K562 (cell line): ENCODE data around the gene CERS4. TPM values are rescaled to one million over a fixed set of nuclear protein-coding genes. Genes with fewer than 3 reads are reported as not detected.

Experiments
- FOXP1 ChIP-seq: sonication (generic); formaldehyde crosslinking; IDR thresholded peaks from 2 replicates; pipeline ENCODE4 v1.8.0; 2022; ENCODE audit warnings: mild to moderate bottlenecking, missing genetic modification reagents
- GTF2A2 ChIP-seq: IDR thresholded peaks from 2 replicates; pipeline ENCODE4 v1.6.1; 2016; ENCODE audit warnings: mild to moderate bottlenecking, missing genetic modification characterization, missing compliant biosample characterization
- HCFC1 ChIP-seq: IDR thresholded peaks from 2 replicates; pipeline ENCODE4 v1.6.1; 2012; ENCODE audit warnings: low read depth, low read length, improper control_type of control experiment
- KAT7 ChIP-seq: sonication (generic); formaldehyde crosslinking; IDR thresholded peaks from 2 replicates; pipeline ENCODE4 v1.8.0; 2022; ENCODE audit warnings: missing genetic modification reagents, mild to moderate bottlenecking, borderline replicate concordance
- NR1H2 ChIP-seq: sonication (generic); formaldehyde crosslinking; IDR thresholded peaks from 2 replicates; pipeline ENCODE4 v1.4.0; 2020; ENCODE audit warnings: mild to moderate bottlenecking, missing genetic modification reagents
- PCBP1 ChIP-seq: fragments of 200-400 bp; formaldehyde crosslinking; IDR thresholded peaks from 2 replicates; pipeline ENCODE4 v1.6.1; 2018; ENCODE audit warnings: mild to moderate bottlenecking, low read depth, low read length; ENCODE audit not compliant: poor library complexity, severe bottlenecking
- RAD21 ChIP-seq, 2 experiments: fragments of 250-450 bp in 1 of 2; fragments of 450-650 bp in 1 of 2; sonication (Bioruptor Pico) in 1 of 2; formaldehyde crosslinking in 1 of 2; IDR thresholded peaks in 1 of 2; conservative IDR thresholded peaks in 1 of 2; 2 replicates each; pipeline versions ENCODE4 v1.4.0 to v1.8.0; 2020 to 2022; ENCODE audit warnings: mild to moderate bottlenecking in 2 of 2, moderate library complexity in 1 of 2
- SIN3A ChIP-seq, 2 experiments: fragments of 150-350 bp in 1 of 2; IDR thresholded peaks; 2 replicates each; pipeline ENCODE4 v1.6.1; 2011 to 2016; ENCODE audit warnings: borderline replicate concordance in 2 of 2, low read depth in 2 of 2, low read length in 2 of 2, mild to moderate bottlenecking in 2 of 2, moderate library complexity in 2 of 2; ENCODE audit not compliant: control insufficient read depth in 1 of 2
- TEAD1 ChIP-seq, 2 experiments: fragments of 450-650 bp in 1 of 2; sonication (generic) in 1 of 2; formaldehyde crosslinking; IDR thresholded peaks; 2 replicates each; pipeline versions ENCODE4 v1.4.0 to v1.8.0; 2020 to 2022; ENCODE audit warnings: mild to moderate bottlenecking in 2 of 2, missing genetic modification reagents in 1 of 2
- THRAP3 ChIP-seq: fragments of 450-650 bp; IDR thresholded peaks from 2 replicates; pipeline ENCODE4 v1.6.1; 2016; ENCODE audit warnings: mild to moderate bottlenecking, inconsistent platforms, borderline replicate concordance
- TRIM24 ChIP-seq, 2 experiments: fragments of 450-650 bp; IDR thresholded peaks; 2 replicates each; pipeline ENCODE4 v1.6.1; 2016
- ZKSCAN8 ChIP-seq: fragments of 200-800 bp; sonication (Bioruptor generic); IDR thresholded peaks from 2 replicates; pipeline ENCODE4 v1.6.1; 2016; ENCODE audit warnings: missing genetic modification characterization, missing compliant biosample characterization
- ZNF24 ChIP-seq: fragments of 450-650 bp; IDR thresholded peaks from 2 replicates; pipeline ENCODE4 v1.6.1; 2016
- ZNF589 ChIP-seq: fragments of 200-800 bp; sonication (Bioruptor generic); IDR thresholded peaks from 2 replicates; pipeline ENCODE4 v1.6.1; 2016; ENCODE audit warnings: low read depth, missing genetic modification characterization, missing compliant biosample characterization
- ZNF668 ChIP-seq: fragments of 250-450 bp; sonication (Bioruptor Pico); IDR thresholded peaks from 2 replicates; pipeline ENCODE4 v1.8.0; 2022; ENCODE audit warnings: mild to moderate bottlenecking, inconsistent platforms
- ZNF707 ChIP-seq: fragments of 250-450 bp; sonication (Bioruptor Pico); conservative IDR thresholded peaks from 2 replicates; pipeline ENCODE4 v1.8.0; 2022; ENCODE audit warnings: inconsistent platforms, mild to moderate bottlenecking, moderate library complexity
- ZSCAN29 ChIP-seq: fragments of 450-650 bp; IDR thresholded peaks from 2 replicates; pipeline ENCODE4 v1.6.1; 2017
- polyA plus RNA-seq, 8 experiments: library from polyadenylated mRNA; depleted of rRNA in 4 of 8; stranded (reverse) in 5 of 8; unstranded in 3 of 8; fragments of >200 nt; fragmentation: Nextera tagmentation in 2 of 8; fragmentation: Illumina TruSeq in 1 of 8; extraction: Ambion mirVana in 2 of 8; extraction: Trizol in 1 of 8; gene quantifications; 2 replicates each; pipeline versions ENCODE4 v1.2.1 to v1.2.3, GENCODE V29; 2011 to 2014; ENCODE audit warnings: inconsistent platforms in 1 of 8, missing spikeins in 1 of 8
- total RNA-seq, 7 experiments: library from RNA; depleted of rRNA in 6 of 7; stranded (reverse); fragments of >200 nt in 6 of 7; fragmentation: Illumina TruSeq in 2 of 7; extraction: Trizol in 2 of 7; gene quantifications; 2 replicates each; pipeline versions ENCODE4 v1.2.1 to v1.2.3, GENCODE V29; 2011 to 2021; ENCODE audit warnings: low replicate concordance in 1 of 7
- TF ChIP-seq, protein P1 (sequence below): fragments of 200-800 bp; sonication (Bioruptor generic); IDR thresholded peaks from 2 replicates; pipeline ENCODE4 v1.6.1; 2017; ENCODE audit warnings: missing genetic modification characterization, missing compliant biosample characterization
- TF ChIP-seq, protein P2 (sequence below): sonication (generic); formaldehyde crosslinking; IDR thresholded peaks from 2 replicates; pipeline ENCODE4 v1.5.0; 2020; ENCODE audit warnings: missing genetic modification reagents
- TF ChIP-seq, protein P3 (sequence below): sonication (generic); formaldehyde crosslinking; IDR thresholded peaks from 2 replicates; pipeline ENCODE4 v1.8.0; 2022; ENCODE audit warnings: mild to moderate bottlenecking, low read depth, missing genetic modification reagents
- TF ChIP-seq, protein P4 (sequence below): sonication (generic); formaldehyde crosslinking; IDR thresholded peaks from 2 replicates; pipeline ENCODE4 v1.8.1; 2023; ENCODE audit warnings: mild to moderate bottlenecking, missing genetic modification reagents

CERS4 gene
- total and polyA plus RNA-seq, 9 of the 15 experiments (the other 6 are each of a cell fraction or from before 2014, with no cell fraction given) = 0.14 to 4.4 (median 2.9) TPM; not detected in 1

DNA sequence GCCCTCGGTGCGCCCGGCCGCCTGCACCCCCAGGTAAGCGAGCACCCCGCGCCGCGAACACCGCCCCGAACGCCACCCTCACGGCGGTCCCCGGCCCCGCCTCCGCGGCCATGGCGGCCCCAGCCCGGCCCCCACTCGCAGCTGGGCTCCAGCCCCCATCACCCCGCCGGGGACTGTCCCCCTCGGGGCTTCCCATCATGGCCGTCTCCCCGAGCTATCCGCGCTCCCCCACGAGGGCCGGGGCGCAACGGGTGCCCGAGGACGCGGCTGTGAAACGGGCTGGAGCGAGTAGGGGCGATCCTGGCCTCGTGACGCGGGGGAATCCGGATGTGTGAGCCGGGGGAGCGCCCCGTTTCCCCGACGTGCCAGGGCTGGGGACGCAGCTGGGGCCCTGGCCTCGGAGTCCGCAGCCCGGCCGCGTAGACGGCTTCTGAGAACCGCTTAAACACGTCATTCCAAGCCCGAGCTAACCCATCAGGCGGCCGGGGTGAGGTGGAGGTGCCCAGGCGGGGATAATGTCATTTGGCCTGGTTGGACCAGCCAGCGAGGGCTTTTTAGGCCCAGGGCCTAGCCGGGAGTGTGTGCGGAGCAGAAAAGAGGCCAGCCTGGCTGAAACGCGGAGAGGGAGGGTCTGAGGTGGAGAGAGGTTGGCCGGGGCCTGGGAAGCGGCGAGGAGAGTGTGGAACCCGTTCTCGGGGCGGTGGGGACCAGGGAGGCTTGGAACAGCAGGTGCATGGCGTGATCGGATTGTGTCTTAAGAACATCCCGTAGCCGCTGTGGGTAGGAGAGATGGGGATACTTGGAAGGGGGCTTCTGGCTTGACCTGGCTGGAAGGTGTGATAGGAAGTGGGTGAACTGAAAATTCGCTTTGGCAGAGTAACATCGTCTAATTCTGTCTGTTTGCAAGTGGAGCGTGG, 550 bp downstream of the CERS4 start (continued):
- TF ChIP-seq, protein P1, sequence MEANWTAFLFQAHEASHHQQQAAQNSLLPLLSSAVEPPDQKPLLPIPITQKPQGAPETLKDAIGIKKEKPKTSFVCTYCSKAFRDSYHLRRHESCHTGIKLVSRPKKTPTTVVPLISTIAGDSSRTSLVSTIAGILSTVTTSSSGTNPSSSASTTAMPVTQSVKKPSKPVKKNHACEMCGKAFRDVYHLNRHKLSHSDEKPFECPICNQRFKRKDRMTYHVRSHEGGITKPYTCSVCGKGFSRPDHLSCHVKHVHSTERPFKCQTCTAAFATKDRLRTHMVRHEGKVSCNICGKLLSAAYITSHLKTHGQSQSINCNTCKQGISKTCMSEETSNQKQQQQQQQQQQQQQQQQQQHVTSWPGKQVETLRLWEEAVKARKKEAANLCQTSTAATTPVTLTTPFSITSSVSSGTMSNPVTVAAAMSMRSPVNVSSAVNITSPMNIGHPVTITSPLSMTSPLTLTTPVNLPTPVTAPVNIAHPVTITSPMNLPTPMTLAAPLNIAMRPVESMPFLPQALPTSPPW = peak; percentile 63
- TF ChIP-seq ZNF707 (CRISPR knock-in tag) = no peak
- TF ChIP-seq KAT7 = no peak
- no peak for TF ChIP-seq ZNF589 (CRISPR knock-in tag)
- TF ChIP-seq GTF2A2 (tag) = no peak
- peak in 1 of 2 experiments; percentile 27; a peak in 1 of 4 replicates for TF ChIP-seq TRIM24 (IDR thresholded peaks at IDR 0.05)
- peak; percentile 99 for TF ChIP-seq ZSCAN29
- TF ChIP-seq, protein P2, sequence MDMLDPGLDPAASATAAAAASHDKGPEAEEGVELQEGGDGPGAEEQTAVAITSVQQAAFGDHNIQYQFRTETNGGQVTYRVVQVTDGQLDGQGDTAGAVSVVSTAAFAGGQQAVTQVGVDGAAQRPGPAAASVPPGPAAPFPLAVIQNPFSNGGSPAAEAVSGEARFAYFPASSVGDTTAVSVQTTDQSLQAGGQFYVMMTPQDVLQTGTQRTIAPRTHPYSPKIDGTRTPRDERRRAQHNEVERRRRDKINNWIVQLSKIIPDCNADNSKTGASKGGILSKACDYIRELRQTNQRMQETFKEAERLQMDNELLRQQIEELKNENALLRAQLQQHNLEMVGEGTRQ (CRISPR knock-in tag) = no peak
- no peak for TF ChIP-seq RAD21 (CRISPR knock-in tag; conservative IDR thresholded peaks at IDR 0.05 in 1 of 2, IDR thresholded peaks at IDR 0.05 in 1 of 2)
- TF ChIP-seq, protein P3, sequence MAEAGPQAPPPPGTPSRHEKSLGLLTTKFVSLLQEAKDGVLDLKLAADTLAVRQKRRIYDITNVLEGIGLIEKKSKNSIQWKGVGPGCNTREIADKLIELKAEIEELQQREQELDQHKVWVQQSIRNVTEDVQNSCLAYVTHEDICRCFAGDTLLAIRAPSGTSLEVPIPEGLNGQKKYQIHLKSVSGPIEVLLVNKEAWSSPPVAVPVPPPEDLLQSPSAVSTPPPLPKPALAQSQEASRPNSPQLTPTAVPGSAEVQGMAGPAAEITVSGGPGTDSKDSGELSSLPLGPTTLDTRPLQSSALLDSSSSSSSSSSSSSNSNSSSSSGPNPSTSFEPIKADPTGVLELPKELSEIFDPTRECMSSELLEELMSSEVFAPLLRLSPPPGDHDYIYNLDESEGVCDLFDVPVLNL (CRISPR knock-in tag) = no peak
- TF ChIP-seq HCFC1 = no peak
- TF ChIP-seq ZNF668 (CRISPR knock-in tag) = no peak
- TF ChIP-seq SIN3A (IDR thresholded peaks at IDR 0.05; ENCODE audit: borderline replicate concordance in 2 of 2, control insufficient read depth in 1 of 2, low read depth in 2 of 2, low read length in 2 of 2) = 0 out of 4 replicates have a peak, but pooled peaks of 1 of the 2 experiments have one; percentile 34
- no peak for TF ChIP-seq ZNF24
- TF ChIP-seq ZKSCAN8 (CRISPR knock-in tag) = no peak
- TF ChIP-seq, protein P4, sequence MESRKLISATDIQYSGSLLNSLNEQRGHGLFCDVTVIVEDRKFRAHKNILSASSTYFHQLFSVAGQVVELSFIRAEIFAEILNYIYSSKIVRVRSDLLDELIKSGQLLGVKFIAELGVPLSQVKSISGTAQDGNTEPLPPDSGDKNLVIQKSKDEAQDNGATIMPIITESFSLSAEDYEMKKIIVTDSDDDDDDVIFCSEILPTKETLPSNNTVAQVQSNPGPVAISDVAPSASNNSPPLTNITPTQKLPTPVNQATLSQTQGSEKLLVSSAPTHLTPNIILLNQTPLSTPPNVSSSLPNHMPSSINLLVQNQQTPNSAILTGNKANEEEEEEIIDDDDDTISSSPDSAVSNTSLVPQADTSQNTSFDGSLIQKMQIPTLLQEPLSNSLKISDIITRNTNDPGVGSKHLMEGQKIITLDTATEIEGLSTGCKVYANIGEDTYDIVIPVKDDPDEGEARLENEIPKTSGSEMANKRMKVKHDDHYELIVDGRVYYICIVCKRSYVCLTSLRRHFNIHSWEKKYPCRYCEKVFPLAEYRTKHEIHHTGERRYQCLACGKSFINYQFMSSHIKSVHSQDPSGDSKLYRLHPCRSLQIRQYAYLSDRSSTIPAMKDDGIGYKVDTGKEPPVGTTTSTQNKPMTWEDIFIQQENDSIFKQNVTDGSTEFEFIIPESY (CRISPR knock-in tag) = no peak
- peak; percentile 75 for TF ChIP-seq PCBP1
- TF ChIP-seq FOXP1 (CRISPR knock-in tag) = 0 out of 2 replicates have a peak, but pooled peaks have one; percentile 61
- no peak for TF ChIP-seq NR1H2 (CRISPR knock-in tag)
- TF ChIP-seq TEAD1 (CRISPR knock-in tag; IDR thresholded peaks at IDR 0.05) = 0 out of 4 replicates have a peak, but pooled peaks of 1 of the 2 experiments have one; percentile 19
- TF ChIP-seq THRAP3 = no peak
